Ovary (tissue), 9 donors: Measurements from ENCODE around the gene EN2. TPM values are rescaled to one million over a fixed set of nuclear protein-coding genes. Genes with fewer than 3 reads are reported as not detected.

Experiments used
- DNase-seq, 5 donors: peaks; one replicate each; pipeline ENCODE4 v3.0.0-alpha.2; 2019 to 2020
- H3K27ac ChIP-seq, 2 donors: fragments of 200-600 bp; one replicate each; pipeline versions ENCODE4 v1.5.1 to v1.8.0; 2019 to 2022
- H3K27me3 ChIP-seq: fragments of 200-600 bp; one replicate; pipeline ENCODE4 v1.8.0; 2022
- H3K36me3 ChIP-seq: fragments of 200-600 bp; sonication (generic); one replicate; pipeline ENCODE4 v1.5.1; 2019
- H3K4me1 ChIP-seq: one replicate; pipeline ENCODE4 v1.8.1; 2013; ENCODE audit warnings: mild to moderate bottlenecking, moderate library complexity; ENCODE audit not compliant: insufficient read depth
- H3K4me3 ChIP-seq: fragments of 200-600 bp; sonication (generic); one replicate; pipeline ENCODE4 v1.5.1; 2017
- H3K9me3 ChIP-seq, 2 donors: fragments of 200-600 bp in 1 of 2; sonication (generic) in 1 of 2; one replicate each; pipeline versions ENCODE4 v1.5.1 to v1.8.1; 2013 to 2019; ENCODE audit warnings: mild to moderate bottlenecking in 1 of 2, moderate library complexity in 1 of 2
- CTCF ChIP-seq, 3 donors: fragments of 450-650 bp in 2 of 3; fragments of 200-600 bp in 1 of 3; IDR thresholded peaks; one replicate each; pipeline versions ENCODE4 v1.5.1 to v1.8.0; 2016 to 2022; ENCODE audit warnings: antibody characterized with exemption in 3 of 3, mild to moderate bottlenecking in 1 of 3
- EP300 ChIP-seq: sonication (generic); formaldehyde crosslinking; IDR thresholded peaks from one replicate; pipeline ENCODE4 v1.6.1; 2017; ENCODE audit warnings: antibody characterized with exemption
- POLR2A ChIP-seq: fragments of 450-650 bp; IDR thresholded peaks from one replicate; pipeline ENCODE4 v1.6.1; 2017; ENCODE audit warnings: antibody characterized with exemption, mild to moderate bottlenecking, moderate library complexity
- WGBS, 3 donors: extraction: QIAGEN DNeasy Blood & Tissue Kit in 1 of 3; methylation state at CpG; one replicate each; pipeline versions ENCODE4 v1.1.5 to v1.1.7; 2013 to 2017; 5-methylcytosine and 5-hydroxymethylcytosine counted together
- intact Hi-C, 4 donors: fragments of 100-400 bp; cut with DNase I; formaldehyde crosslinking; loops; one replicate each; pipeline versions ENCODE4 v1.11.0 to v1.15.1; 2022 to 2023
- polyA plus RNA-seq, 2 donors: library from polyadenylated mRNA; stranded (reverse); fragments of 200-250 nt in 1 of 2; fragments of 350-450 nt in 1 of 2; fragmentation: Illumina TruSeq in 1 of 2; extraction: RNeasy Lipid Tissue Mini Kit (QIAGEN cat#74804) in 1 of 2; gene quantifications; one replicate each; pipeline ENCODE4 v1.2.3, GENCODE V29; 2013 to 2014
- total RNA-seq, 7 donors: library from RNA; depleted of rRNA in 2 of 7; stranded (reverse); fragments of >200 nt in 2 of 7; fragmentation: NEBNext Ultra II Directional in 3 of 7; extraction: Animal tissue kit (Norgen Biotek cat#: 25700) in 3 of 7; gene quantifications; one replicate each; pipeline versions ENCODE4 v1.1.0 to v1.2.4, GENCODE V29; 2016 to 2023
- donor health status: DM: no; HTN: no; CAD: no; lungs with moderate emphysema.
- donor health status: DM: no; HTN: no; CAD: no.
- donor health status: Bipolar disorder and iron deficiency.
- donor health status: DM: yes; HTN: yes; CAD: no.
- donor health status: DM: no; HTN: no; CAD: no.
- donor health status: DM: yes; HTN: yes; CAD: no.

EN2 gene
- total and polyA plus RNA-seq, 9 donors, result 0.15 to 1.8 (median 0.77) TPM; not detected in 1

- H3K27ac ChIP-seq, result no peak overlapping the region
- no peaks in the 10 kb centered on the region for H3K4me1 ChIP-seq
- H3K36me3 ChIP-seq, result no peaks in the 10 kb centered on the region
- H3K27me3 ChIP-seq, result no peaks in the 10 kb centered on the region
- H3K4me3 ChIP-seq, result no peak overlapping the region
- TF ChIP-seq POLR2A (no peak), CTCF (IDR thresholded peaks at IDR 0.05) (no peak), EP300 (no peak)
- no peaks in the 10 kb centered on the region for H3K9me3 ChIP-seq
- WGBS, 3 donors, result 9 to 16% (median 10%) methylated on average over 6 of the region's 6 CpGs
- DNase-seq, result no peak
- intact Hi-C loops, result no loop called here
These were observed 53.2 kb downstream of the EN2 start for GRCh38 chr7:155510975-155511701.

DNA sequence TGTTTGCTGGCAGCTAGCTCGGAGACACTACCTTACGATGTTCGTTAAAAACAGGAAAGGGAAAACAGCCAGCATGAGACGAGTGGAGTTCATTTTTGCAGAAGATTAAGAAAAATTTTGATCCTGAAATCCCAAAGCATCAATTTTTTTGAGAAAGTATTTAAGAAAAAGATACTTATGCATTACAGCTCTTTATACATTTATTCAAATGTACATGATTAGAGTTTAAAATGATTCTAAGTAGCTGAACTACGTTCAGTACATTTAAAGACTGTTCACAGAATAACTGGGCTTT, 53.7 kb downstream of the EN2 start:
- 20 to 26% (median 22%) methylated on average over 5 of the region's 5 CpGs for WGBS, 3 donors
- Histone ChIP-seq H3K4me3 (no peak overlapping the region), H3K27me3 (no peaks in the 10 kb centered on the region), H3K36me3 (no peaks in the 10 kb centered on the region), H3K27ac (no peak overlapping the region), H3K9me3 (no peaks in the 10 kb centered on the region), H3K4me1 (no peaks in the 10 kb centered on the region)
- TF ChIP-seq POLR2A, result no peak
- TF ChIP-seq CTCF (IDR thresholded peaks at IDR 0.05), result no peak
- no peak for TF ChIP-seq EP300
- no peak for DNase-seq
- intact Hi-C loops, result no loop called here

DNA sequence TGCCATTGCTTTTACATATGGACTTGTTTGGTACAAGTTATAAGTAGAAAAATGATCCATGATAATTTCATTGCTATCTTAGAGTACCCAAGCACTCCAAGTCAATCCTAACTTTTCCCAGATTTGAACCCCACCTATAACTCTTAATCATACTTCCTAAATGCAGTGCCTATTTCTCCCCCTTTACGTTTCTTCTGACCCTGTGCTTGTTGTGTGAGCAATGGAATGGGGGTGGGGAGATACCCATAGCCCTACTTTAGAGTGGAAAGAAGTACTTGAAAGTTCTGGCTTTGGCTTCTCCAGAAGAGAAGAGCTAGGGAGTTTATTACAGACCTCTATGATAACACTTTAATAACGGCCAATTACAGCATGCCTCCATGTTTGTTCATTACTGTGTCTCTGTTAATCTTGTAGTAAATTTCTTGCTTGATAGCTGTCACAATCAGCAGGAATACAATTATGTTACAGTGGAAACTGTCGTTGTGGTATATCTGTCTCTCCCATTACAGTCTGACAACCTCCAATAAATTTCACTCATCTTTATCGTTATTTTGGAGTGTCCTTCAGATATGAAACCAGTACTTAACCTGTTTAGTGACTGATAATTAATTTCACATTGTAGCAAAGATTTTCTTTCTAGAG, 54.4 kb downstream of the EN2 start:
- intact Hi-C loops, result no loop called here
- Histone ChIP-seq H3K4me1 (no peaks in the 10 kb centered on the region), H3K4me3 (no peak overlapping the region), H3K9me3 (no peaks in the 10 kb centered on the region), H3K27me3 (no peaks in the 10 kb centered on the region), H3K27ac (no peak overlapping the region), H3K36me3 (no peaks in the 10 kb centered on the region)
- TF ChIP-seq EP300 (no peak), POLR2A (no peak), CTCF (IDR thresholded peaks at IDR 0.05) (no peak)
- WGBS, 3 donors, result 9 to 16% (median 10%) methylated on average over 4 of the region's 4 CpGs
- DNase-seq, result no peak

GRCh38 chr7:155513543-155514285, 55.8 kb downstream of the EN2 start:
- no peak for DNase-seq
- 72 to 80% (median 79%) methylated on average over 13 of the region's 13 CpGs for WGBS, 3 donors
- no peaks in the 10 kb centered on the region for H3K36me3 ChIP-seq
- no peak overlapping the region for H3K4me3 ChIP-seq
- no peaks in the 10 kb centered on the region for H3K9me3 ChIP-seq
- H3K27me3 ChIP-seq, result no peaks in the 10 kb centered on the region
- H3K4me1 ChIP-seq, result no peaks in the 10 kb centered on the region
- H3K27ac ChIP-seq, result no peak overlapping the region
- no peak for TF ChIP-seq POLR2A
- TF ChIP-seq EP300, result no peak
- TF ChIP-seq CTCF (IDR thresholded peaks at IDR 0.05), result no peak
- intact Hi-C loops, result no loop called here
